GM18502 (cell line): ENCODE results near the gene FBXO11.

ENCODE experiments used
- ATAC-seq: cut with Tn5 transposase; IDR thresholded peaks from one replicate; pipeline ENCODE4 v1.9.1; 2021; ENCODE audit warnings: mild to moderate bottlenecking; ENCODE audit not compliant: unreplicated experiment, poor library complexity

Gene FBXO11

DNA sequence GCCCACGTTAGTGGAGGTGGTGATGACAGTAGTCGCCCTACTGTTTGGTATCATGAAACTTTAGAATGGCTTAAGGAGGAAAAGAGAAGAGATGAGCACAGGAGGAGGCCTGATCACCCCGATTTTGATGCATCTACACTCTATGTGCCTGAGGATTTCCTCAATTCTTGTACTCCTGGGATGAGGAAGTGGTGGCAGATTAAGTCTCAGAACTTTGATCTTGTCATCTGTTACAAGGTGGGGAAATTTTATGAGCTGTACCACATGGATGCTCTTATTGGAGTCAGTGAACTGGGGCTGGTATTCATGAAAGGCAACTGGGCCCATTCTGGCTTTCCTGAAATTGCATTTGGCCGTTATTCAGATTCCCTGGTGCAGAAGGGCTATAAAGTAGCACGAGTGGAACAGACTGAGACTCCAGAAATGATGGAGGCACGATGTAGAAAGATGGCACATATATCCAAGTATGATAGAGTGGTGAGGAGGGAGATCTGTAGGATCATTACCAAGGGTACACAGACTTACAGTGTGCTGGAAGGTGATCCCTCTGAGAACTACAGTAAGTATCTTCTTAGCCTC is 107.2 kb downstream of the FBXO11 start:
- no peak for ATAC-seq

- no peak for ATAC-seq
Measured at GRCh38 chr2:47798631-47799030, 107.7 kb downstream of the FBXO11 start.

DNA sequence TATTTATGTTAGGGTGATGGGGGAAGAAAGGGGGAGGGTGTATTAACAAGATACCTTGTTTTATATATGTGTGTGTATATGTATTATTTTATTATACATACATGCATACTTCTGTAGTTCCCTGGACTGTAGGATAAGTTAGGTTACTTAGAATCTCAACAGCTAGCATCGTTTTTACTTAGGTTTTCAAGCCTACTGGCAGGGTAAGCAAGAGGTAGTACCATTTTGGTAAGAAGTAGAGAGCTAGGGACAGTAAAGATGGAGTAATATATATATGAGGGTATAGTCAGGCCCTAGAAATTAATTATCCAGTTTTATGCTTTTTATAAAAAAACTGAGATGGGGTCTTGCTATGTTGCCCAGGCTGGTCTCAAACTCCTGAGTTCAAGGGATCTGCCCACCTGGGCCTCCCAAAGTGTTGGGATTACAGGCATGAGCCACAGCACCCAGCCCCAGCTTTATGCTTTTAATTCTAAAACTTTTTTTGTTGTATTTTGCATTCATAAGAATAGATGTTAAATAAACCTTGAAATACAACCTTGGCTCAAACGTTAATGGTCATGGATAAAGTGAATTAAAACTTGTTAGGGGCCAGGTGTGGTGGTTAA is 110.1 kb downstream of the FBXO11 start:
- ATAC-seq, result no peak

DNA sequence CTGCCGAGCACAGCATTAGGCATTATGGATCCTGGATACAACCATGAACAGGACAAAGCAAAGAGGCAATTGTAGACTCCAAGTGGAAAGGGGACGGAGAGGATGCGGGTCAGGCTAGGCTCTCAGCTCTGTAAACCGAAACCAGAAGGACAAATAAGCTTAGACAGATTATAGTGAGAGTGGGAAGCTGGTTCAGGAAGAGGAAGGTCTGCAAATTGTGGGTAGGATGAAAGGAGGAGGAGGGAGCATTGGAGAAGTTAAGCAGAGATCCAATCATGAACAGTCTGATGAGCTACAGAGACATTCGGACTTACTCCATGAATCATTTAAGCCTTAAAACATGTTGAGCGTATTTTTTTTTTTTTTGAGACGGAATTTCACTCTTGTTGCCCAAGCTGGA is 120.3 kb downstream of the FBXO11 start:
- no peak for ATAC-seq

GRCh38 chr2:47784352-47784851 is 121.9 kb downstream of the FBXO11 start:
- ATAC-seq, result no peak

DNA sequence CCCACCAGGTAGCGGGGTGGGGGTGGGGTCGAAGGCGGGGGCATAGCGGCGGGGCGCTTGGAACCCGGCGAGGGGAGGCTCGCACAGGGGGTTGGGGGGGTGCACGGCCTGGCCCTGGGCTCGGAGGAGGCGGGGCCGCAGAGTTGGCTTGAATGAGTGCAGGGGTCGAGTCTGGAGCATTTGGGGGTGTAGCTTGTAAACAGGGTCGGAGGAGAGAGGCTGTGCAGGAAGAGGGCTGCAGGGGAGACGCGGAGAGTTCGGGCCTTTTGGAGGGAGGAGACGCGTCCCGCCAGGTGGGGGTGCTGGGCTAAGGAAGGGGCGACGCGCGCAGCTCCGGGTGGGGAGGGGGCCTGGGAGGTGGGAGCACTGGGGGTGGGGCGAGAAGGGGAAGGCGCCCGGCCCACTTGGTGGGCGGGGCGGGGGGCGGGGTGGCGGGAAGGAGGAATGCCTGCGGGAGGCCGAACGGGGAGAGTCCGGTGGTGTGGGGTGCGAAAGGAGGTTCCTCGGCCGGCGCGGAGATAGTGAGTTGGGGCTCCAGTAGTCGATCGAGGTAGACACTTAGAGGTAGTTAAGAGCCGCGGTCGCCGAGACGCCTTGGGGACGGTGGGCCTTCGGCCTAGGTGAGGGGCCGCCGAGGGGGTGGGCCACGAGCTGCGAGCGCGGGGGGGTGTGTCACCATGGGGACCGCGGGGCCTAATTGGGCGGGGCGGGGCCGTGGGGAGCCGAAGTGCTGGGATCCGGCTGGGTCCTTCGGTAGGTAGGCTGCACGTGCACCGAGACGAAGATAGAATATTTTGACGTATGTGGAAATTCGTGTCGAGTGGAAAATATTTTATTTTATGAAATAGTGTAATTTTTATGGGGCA is 122.6 kb downstream of the FBXO11 start:
- ATAC-seq, result peak; percentile 26

- ATAC-seq, result peak; percentile 87
Measured at GRCh38 chr2:47782671-47783485, 123.4 kb downstream of the FBXO11 start, which contains the start of gene MSH6. TSS of gene MSH6 (plus strand) at chr2:47783145. CDS start at chr2:47783234, 89 bp downstream.

GRCh38 chr2:47782381-47782670 is 124.0 kb downstream of the FBXO11 start:
- ATAC-seq, result no peak

DNA sequence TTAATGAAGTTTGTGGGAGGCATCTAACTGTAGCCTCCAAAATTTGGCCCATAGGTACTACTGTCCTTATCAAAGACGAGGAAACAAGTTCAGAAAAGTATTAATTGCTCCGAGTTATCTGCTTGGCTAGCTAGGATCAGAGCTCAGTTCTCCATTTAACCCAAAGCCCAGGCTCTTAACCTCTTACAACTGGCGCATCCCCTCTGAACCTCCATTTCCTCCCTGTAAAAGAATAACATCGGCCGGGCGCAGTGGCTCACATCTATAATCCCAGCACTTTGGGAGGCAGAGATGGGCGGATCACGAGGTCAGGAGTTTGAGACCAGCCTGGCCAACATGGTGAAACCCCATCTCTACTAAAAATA is 126.9 kb downstream of the FBXO11 start:
- ATAC-seq, result no peak

DNA sequence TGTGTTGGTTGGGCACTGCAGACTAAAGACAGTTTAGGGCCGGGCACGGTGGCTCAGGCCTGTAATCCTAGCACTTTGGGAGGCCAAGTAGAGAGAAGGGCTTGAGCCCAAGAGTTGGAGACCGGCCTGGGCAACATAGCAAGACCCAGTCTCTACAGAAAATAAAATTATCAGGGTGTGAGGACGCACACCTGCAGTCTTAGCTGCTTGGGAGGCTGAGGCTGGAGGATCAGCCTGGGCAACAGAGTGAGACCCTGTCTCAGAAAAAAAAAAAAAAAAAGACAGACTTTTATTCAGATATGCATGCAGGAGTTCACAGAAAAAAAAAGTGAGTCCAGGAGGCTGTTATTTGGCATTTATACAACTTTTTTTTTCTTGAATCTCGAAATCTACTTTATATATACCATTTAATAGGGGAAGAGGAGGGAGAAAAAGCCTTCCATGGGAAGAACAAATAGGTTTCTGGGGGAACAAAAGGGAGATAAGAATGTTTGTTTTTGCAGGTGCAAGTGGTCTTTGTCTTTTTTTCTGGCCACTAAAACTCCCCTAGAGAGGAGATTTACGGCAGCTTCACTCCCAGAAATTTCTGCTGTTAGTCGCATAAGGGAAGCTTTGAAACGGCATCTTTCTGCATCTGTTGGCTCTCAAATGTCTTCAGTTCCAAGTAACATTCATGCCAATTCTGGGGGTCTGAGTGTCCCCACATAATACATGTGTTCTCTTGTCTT is 127.4 kb downstream of the FBXO11 start:
- ATAC-seq, result no peak

DNA sequence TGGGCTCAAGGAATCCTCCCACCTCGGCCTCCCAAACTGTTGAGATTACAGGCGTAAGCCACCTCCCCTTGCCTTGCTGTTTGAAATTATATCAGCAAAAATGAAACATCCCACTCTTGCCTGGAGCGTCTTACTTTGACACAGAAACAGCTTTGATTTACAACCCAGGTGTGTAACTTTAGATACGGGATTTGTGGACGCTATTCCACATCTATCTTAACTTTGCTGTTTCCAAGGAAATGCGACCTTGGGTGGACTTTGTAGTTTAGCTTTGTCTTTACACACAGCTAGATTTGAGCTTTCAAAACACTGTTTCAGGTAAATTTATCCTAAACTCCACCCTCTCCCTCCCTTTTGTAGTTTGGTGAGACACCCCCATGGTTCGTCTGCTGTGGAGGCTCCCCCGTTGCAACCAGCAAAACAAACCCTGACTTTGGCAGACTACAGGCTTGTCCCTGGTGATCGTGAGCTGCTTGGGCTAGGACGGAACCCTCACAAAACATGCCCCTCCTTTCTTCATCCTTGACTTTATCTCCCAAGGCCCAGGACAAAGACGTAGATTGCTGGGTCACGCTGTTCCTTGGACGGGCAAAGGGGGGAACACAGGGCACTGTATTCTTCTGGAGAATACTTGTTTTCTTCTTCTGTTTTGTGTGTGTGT is 128.9 kb downstream of the FBXO11 start:
- no peak for ATAC-seq

GRCh38 chr2:47774567-47774966 is 131.7 kb downstream of the FBXO11 start:
- ATAC-seq, result no peak

- ATAC-seq, result no peak
Measured at GRCh38 chr2:47772343-47772742, 134.0 kb downstream of the FBXO11 start.

GRCh38 chr2:47771211-47771610 is 135.1 kb downstream of the FBXO11 start:
- ATAC-seq, result no peak

DNA sequence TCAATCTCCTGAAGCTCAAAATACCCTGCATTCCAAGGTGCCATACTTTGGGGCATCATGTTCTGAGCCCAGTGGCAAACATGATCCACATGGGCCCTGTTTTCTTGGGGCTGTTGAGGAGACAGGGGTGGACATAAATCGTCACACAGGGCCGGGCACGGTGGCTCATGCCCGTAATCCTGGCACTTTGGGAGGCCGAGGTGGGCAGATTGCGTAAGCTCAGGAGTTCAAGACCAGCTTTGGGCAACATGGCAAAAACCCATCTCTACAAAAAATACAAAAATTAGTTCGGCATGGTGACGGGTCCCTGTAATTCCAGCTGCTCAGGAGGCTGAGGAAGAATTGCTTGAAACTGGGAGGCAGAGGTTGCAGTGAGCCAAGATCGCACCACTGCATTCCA is 137.0 kb downstream of the FBXO11 start:
- ATAC-seq, result no peak

- peak; percentile 65 for ATAC-seq
Measured at GRCh38 chr2:47767880-47768609, 138.3 kb downstream of the FBXO11 start.

- ATAC-seq, result no peak
Measured at GRCh38 chr2:47767497-47767844, 138.8 kb downstream of the FBXO11 start.

DNA sequence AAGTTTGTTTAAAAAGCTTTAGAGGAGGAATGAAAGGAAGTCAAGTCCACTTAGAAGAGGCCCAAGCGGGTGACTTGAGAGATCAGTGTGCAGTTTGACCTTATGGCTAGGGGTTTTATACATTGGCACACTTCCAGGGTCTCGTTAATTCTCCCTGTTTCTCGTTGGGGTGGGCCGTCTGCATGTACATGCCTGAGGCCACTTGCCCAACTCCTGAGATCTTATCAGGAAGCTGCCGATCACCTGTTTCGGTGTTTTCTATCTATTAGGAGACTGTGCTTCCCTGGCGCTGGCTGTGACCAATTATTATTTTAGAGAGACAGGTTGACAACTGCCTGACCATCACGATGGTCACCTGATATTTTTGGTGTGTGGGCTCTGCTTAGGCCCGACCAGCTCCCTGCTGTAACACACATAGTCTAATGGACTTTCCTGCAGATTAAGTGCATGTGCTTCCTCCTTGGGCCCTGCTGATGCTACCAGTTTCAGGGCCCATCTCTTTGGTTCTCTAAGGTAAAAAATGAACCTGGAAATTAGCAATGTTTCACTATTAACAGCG is 154.4 kb downstream of the FBXO11 start:
- ATAC-seq, result peak; percentile 40

DNA sequence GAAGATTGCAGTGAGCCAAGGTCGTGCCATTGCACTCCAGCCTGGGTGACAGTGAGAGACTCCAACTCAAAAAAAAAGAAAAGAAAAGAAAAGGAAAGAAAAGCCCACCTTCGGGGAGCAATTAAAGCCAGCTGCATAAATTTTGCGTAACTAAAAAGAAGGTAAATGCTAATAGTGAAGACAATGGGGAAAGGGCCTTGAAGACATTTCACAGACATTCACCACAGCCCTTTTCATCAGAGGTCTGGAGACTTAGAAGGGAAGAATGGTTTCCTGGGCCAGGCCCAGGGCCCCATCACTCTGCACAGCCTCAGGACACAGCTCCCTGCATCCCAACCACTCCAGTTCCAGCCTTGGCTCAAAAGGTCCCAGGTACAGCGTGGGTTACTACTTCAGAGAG is 158.4 kb downstream of the FBXO11 start:
- no peak for ATAC-seq
